Bone marrow (tissue), 2 donors: Measurements from ENCODE around the gene MTA3.
A peak's percentile ranks its signal among the peaks of the same experiment; 100 is the strongest.
"Not testable (repeated sequence)": the region's sequence is repeated elsewhere in the genome, so short reads cannot be mapped to it uniquely, and the experiment has no call there.

ENCODE experiments used
- DNase-seq, 2 donors: peaks; one replicate each; lab custom pipeline; 2025; lab: John Stamatoyannopoulos, UW

MTA3 gene

GRCh38 chr2:42663106-42663780 lies 94.8 kb downstream of the MTA3 start:
- DNase-seq = peak in 1 of 2 donors; percentile 79

DNA sequence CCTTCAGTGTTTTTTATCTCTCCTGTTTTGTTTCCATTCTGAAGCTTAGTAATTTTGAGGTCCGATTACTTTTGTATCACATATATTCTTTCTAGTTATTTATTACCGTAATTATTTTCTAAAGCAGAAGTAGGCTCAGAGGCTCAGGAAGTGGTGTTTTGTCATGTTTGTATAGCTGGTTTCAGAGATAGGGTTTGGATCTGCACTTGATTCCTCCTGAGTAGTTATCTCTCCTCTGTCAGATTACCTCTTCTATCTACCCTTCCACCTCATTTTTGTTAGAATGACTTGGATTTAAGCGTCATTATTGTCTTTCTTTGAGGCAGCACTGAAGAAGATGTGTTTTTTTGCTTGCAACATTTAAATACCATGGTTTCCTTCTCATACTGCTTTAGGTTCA lies 95.4 kb downstream of the MTA3 start:
- peak in 1 of 2 donors; percentile 79 for DNase-seq

DNA sequence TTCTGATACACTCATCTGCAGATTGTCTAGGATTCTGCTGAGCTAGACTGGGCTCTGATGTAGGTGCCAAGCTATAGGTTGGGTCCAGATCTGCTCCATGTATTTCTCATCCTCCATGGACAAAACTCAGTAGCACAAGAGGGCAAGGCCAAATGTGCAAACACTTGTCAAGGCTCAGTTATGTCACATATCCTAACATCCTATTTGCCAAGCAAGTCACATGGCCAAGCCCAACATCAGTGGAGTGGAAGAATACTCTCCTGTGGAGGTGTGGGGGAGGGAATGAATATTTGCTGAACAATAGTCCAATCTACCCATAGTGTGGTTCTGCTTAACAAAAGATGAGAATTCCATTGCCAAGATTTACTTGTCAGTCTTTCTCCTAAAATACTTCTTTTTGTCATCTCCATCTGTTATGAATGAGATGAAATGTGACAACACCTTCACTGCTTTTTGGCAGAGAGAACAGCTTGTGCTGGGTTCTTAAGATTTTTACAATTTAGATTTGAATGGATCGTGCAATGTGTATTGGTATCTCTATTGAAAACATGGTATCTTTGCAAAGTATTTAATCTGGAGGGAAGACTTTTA lies 105.7 kb downstream of the MTA3 start:
- no peak for DNase-seq

GRCh38 chr2:42675815-42676214 lies 107.4 kb downstream of the MTA3 start:
- no peak for DNase-seq

GRCh38 chr2:42685303-42685702 lies 116.9 kb downstream of the MTA3 start:
- no peak for DNase-seq

DNA sequence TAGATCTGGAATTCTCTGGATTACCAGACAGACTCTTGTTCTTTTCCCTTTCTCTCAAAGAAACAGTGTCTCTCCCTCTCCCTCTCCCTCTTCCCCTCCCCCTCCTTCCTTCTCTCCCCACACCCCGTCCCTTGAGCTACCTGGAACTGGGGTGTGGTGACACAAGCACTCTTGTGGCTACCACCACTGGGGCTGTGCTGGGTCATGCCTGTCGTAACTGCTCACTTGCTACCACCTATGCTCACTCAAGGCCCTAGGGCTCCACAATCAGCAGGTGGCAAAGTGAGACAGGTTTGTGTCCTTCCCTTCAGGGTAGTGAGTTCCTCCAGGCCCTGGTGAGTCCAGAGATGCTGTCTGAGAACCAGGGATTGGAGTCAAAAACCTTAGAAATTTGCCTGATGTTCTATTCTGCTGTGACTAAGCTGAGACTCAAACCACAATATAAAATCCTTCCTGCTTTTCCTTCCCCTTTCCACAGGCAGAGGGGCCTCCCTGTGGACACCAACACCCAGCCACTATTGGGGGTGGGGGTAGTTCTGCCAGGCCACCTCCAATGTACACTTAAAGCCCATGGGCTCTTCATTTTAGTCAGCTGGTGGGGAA lies 124.7 kb downstream of the MTA3 start:
- DNase-seq = peak in 1 of 2 donors; percentile 13

DNA sequence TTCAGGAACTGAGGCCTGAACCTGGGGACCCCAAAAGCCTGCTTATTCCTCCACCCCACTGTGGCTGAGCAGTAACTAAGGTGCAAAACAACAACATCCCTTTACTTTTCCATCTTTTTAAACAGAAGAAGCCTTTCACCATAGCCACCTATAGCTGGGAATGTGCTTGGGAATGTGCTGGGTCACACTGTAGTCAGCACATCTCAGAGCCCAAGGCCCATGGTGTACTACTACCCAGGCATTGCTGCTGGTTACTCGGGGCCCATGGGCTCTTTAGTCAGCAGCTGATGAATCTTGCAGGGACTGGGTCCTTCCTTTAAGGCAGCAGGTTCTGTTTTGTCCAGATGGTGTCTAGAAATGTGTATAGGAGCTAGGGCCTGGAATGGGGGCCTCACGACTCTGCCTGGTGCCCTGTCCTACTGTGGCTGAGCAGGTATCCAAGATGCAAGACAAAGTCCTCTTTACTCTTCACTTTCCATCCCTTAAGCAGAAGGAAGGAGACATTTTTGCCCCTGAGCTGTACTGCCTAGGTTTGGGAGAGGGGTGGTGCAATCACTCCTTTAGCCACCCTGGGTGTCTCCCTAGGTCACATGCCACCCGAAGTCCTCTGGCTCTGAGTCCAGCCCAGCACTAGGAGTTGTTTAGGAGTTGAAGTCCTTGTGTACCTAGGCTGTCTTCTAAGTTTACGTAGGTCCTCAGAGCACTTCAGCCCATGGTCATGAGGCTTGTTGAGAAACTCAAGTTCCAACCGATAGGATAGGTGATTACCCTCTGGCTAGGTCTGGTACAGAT lies 125.5 kb downstream of the MTA3 start:
- no peak for DNase-seq

DNA sequence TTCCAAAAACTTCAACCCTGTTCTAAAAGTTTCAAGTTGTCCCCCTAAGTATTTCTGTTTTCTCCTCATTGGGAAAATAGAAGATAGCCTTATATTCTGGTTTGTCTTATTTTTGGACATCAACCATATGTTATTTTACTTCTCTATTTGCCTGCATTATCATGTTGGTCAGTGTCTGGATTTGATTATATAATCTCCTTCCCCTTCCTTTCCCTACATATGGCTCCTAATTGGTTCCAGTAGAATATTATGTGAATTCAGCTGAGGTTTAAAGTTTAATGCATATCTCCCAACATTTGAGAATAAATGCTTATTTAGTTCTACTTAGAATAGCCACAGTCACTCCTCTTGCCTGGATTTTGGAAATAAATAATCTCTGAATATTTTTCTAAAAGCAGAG lies 128.6 kb downstream of the MTA3 start:
- DNase-seq = no peak

DNA sequence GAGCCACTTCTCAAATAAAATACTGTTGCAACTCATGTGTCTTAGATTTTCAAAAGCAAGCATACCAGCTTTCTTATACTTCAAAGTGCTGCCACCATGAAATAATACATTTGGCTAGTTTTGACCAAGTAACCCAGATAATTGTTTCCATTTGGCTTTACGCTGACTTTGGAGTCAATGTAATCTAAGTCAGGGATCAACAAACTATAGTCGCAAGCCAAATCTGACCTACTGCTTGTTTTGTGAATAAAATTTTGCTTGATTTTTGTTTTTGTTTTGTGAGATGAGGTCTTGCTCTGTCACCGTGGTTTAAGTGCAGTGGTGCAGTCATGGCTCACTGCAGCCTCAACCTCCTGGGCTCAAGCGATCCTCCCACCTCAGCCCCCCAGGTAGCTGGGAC lies 130.5 kb downstream of the MTA3 start:
- DNase-seq = no peak

DNA sequence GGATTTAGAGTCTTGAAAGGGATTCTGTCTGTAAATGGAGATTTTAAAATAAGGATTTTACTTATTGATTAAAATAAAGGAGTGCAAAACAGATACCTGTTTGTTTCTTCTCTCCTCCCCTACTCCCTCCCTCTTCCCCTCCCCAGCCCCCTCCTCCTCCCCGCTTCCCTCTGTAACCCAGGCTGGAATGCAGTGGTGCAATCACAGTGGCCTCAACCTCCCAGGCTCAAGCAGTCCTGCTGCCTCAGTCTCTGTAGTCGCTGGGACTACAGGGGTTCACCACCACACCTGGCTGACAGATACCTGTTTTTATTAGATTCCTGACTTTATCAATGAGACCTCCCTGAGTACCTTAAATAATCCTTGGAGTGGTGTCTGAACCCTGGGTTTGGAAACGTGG lies 138.4 kb downstream of the MTA3 start:
- DNase-seq = no peak

- no peak for DNase-seq
Observed at GRCh38 chr2:42708179-42708578, 139.7 kb downstream of the MTA3 start.

DNA sequence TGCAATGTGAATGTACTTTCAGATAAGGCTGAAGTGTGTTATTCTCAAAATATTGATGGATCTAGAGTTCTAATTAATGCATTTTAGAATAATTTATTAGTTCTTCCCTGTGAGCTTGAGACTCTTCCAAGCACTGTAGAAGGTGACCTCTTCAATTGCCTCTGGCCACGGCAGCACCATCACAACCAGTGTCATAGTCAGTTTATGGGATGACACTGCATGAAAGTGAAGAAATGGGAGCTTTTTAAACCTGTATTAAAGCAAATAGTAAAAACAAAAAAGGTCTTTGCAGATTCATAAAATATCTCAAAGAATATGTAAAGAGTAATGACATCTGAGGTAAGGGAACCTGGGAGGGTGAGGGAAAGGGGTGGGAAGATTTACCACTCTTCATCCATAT lies 143.5 kb downstream of the MTA3 start:
- no peak for DNase-seq

- no peak for DNase-seq
Observed at GRCh38 chr2:42712934-42713333, 144.5 kb downstream of the MTA3 start.

DNA sequence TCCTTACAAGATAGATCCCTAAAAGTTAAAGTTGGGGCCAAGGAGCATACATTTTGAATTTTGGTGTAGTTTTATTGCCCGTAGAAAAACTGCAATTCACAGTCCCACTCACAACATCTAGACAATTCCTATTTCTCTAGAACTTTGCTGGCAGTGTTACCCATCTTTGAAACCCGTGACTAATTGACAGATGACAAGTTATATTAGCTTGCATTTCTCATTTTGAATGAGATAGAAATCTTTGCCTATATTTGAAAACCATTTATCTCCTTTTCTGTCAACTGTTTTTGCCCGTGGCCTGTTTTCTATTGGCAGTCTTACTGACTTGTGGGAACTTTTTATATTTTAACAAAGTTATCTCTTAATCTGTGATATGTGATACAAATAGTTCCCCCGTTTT lies 145.5 kb downstream of the MTA3 start:
- no peak for DNase-seq

- no peak for DNase-seq
Observed at GRCh38 chr2:42714686-42715085, 146.3 kb downstream of the MTA3 start.

DNA sequence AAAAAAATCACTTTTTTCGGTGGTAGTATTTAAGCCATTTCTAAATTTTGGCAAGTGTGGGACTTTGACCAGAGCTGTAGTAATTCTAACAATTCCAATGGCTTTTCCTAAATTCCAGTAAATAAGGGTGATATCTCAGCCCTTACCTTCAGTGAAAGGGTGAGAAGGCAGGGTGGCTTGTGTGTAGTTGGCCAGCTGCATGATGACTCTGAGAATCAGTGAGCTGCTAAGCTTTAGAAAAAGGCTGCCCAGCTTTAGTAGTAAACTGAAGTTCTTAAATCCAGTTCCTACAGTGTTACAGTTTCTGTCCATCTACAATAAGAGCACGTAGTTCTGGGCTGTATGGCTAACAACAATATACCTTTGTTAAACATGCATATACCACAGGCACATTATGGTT lies 153.5 kb downstream of the MTA3 start:
- no peak for DNase-seq

GRCh38 chr2:42722320-42723190 lies 154.1 kb downstream of the MTA3 start:
- peak in 1 of 2 donors; percentile 15 for DNase-seq

- no peak for DNase-seq
Observed at GRCh38 chr2:42723465-42723864, 155.0 kb downstream of the MTA3 start.

DNA sequence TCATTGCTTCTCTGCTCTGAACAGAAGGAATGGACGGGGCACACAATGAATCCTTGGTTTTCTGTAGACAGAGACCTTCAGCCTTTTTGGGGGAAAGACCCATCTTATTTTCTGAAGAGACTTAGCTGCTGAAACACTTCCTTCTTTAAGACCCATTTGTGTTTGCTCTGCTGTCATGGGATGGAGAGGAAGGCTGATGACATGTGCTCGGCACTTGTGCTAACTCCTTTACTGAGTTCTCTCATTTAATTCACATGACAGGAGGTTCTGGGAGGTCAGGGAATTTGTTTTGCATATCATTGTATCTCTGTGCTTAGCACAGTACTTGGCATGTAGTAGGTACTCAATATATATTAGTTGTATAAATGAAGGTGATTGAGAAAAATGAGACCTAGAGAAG lies 156.5 kb downstream of the MTA3 start:
- no peak for DNase-seq

DNA sequence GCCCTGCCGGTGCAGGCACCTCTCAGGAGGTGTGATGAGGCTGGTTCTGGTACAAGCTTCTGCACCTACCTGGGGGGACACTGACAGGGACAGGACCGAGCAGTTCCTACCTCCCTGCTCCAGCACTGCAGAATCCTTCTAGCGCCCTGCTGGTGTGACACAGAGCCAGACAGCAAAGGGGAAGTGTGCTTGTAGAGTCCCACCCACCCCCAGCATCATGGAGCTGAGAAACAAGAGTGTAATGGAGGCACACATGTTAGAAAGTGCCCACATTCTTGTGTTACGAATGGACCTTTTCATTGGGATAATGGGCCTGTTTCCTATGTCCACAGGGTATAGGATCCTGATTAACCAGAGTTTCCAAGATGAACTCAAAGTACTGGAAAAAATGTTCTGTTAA lies 157.2 kb downstream of the MTA3 start:
- no peak for DNase-seq

- DNase-seq = no peak
Observed at GRCh38 chr2:42726680-42727079, 158.2 kb downstream of the MTA3 start.

DNA sequence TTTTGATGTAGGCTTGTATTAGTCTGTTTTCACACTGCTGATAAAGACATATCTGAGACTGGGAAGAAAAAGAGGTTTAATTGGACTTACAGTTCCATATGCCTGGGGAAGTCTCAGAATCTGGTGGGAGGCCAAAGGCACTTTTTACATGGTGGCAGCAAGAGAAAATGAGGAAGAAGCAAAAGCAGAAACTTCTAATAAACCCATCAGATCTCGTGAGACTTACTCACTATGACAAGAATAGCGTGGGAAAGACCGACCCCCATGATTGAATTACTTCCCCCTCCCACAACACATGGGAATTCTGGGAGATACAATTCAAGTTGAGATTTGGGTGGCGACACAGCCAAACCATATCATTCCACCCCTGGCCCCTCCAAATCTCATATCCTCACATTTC lies 162.9 kb downstream of the MTA3 start:
- DNase-seq = not testable (repeated sequence)
